GM18520 (cell line): Measurements from ENCODE around the gene TATDN2.

Experiments
- ATAC-seq: cut with Tn5 transposase; IDR thresholded peaks from one replicate; pipeline ENCODE4 v1.9.1; 2021; ENCODE audit not compliant: unreplicated experiment

The TATDN2 gene

GRCh38 chr3:10312861-10313260 is 64.6 kb downstream of the TATDN2 start:
- ATAC-seq: no peak

- no peak for ATAC-seq
These were observed 66.8 kb downstream of the TATDN2 start for GRCh38 chr3:10315101-10315500.

- ATAC-seq: no peak
These were observed 67.6 kb downstream of the TATDN2 start for GRCh38 chr3:10315771-10316344.

GRCh38 chr3:10317311-10317960 is 69.2 kb downstream of the TATDN2 start:
- no peak for ATAC-seq

GRCh38 chr3:10317961-10318350 is 69.7 kb downstream of the TATDN2 start:
- ATAC-seq: no peak

- ATAC-seq: no peak
These were observed 71.0 kb downstream of the TATDN2 start for GRCh38 chr3:10319251-10319650.

- no peak for ATAC-seq
These were observed 71.5 kb downstream of the TATDN2 start for GRCh38 chr3:10319804-10320203.

- ATAC-seq: no peak
These were observed 72.0 kb downstream of the TATDN2 start for GRCh38 chr3:10320320-10320677.

GRCh38 chr3:10321630-10322351 is 73.5 kb downstream of the TATDN2 start:
- no peak for ATAC-seq

GRCh38 chr3:10322352-10322710 is 74.1 kb downstream of the TATDN2 start:
- no peak for ATAC-seq

- no peak for ATAC-seq
These were observed 79.3 kb downstream of the TATDN2 start for GRCh38 chr3:10327592-10327991.

GRCh38 chr3:10328460-10329071 is 80.3 kb downstream of the TATDN2 start:
- ATAC-seq: no peak

- no peak for ATAC-seq
These were observed 81.3 kb downstream of the TATDN2 start for GRCh38 chr3:10329495-10330015.

GRCh38 chr3:10330319-10330718 is 82.1 kb downstream of the TATDN2 start:
- ATAC-seq: no peak
